ENCODE data around the gene KIF6. TPM values are rescaled to one million over a fixed set of nuclear protein-coding genes. Genes with fewer than 3 reads are reported as not detected.

Gene KIF6
- total and polyA plus RNA-seq, 2 donors (not counting 1 experiment from before 2014, with no cell fraction given): not detected

- H3K9me3 ChIP-seq (ENCODE audit: control extremely low read depth in 1 of 3, control insufficient read depth in 2 of 3, insufficient read depth in 1 of 3, low read length in 2 of 3): peaks cover 0 to 5% (median 0%) of the 10 kb centered on the region in 3 donors
- TF ChIP-seq CTCF (IDR thresholded peaks at IDR 0.05) (no peak), EZH2 (IDR thresholded peaks at IDR 0.05; ENCODE audit: borderline replicate concordance, insufficient read depth, low read depth, low read length, poor library complexity, severe bottlenecking) (no peak)
- Mint-ChIP-seq H3K4me1 (peaks cover 8% of the 10 kb centered on the region), H3K9me3 (ENCODE audit: insufficient read depth) (peaks cover 3% of the 10 kb centered on the region), H3K4me3 (no peak overlapping the region), H3K27ac (no peak overlapping the region), H3K27me3 (no peaks in the 10 kb centered on the region)
- H3K36me3 ChIP-seq (replicated peaks in 1 of 2; ENCODE audit: control extremely low read depth in 1 of 2, control insufficient read depth in 1 of 2, extremely low read depth in 1 of 2, insufficient read depth in 2 of 2, low read length in 1 of 2): no peaks in the 10 kb centered on the region
- H3K4me3 ChIP-seq (ENCODE audit: control extremely low read depth in 1 of 5, extremely low read depth in 1 of 5, insufficient read depth in 1 of 5, low read depth in 2 of 5, low read length in 4 of 5): no peak overlapping the region
- no peaks in the 10 kb centered on the region for H4K20me1 ChIP-seq (ENCODE audit: control insufficient read depth, insufficient read depth, low read length, poor library complexity, severe bottlenecking)
- H3K79me2 ChIP-seq (ENCODE audit: control insufficient read depth, insufficient read depth, low read length): no peaks in the 10 kb centered on the region
- DNase-seq (no peak), ATAC-seq (ENCODE audit: low read depth) (no peak)
- H2AFZ ChIP-seq (ENCODE audit: insufficient read depth, low read depth, low read length, poor library complexity, severe bottlenecking): no peak overlapping the region
- ChIA-PET CTCF (no interaction called here), POLR2A (no interaction called here)
- H3K4me1 ChIP-seq (ENCODE audit: control insufficient read depth in 2 of 2, insufficient read depth in 2 of 2, low read length in 2 of 2): peaks cover 0 to 10% of the 10 kb centered on the region in 2 donors
- no peak overlapping the region for H3K9ac ChIP-seq (ENCODE audit: low read length)
- no peaks in the 10 kb centered on the region for H3K27me3 ChIP-seq (replicated peaks in 1 of 4; ENCODE audit: control extremely low read depth in 1 of 4, control insufficient read depth in 3 of 4, insufficient read depth in 4 of 4, low read length in 3 of 4)
- 79% methylated on average over 3 of the region's 5 CpGs for WGBS (ENCODE audit: insufficient coverage)
- H3K4me2 ChIP-seq (replicated peaks; ENCODE audit: low read depth, low read length, poor library complexity, severe bottlenecking): no peak overlapping the region
- intact Hi-C loops (cut with micrococcal nuclease): no loop called here
- H3K27ac ChIP-seq (ENCODE audit: low read length in 2 of 2): no peak overlapping the region
Measured at GRCh38 chr6:39471954-39472659, 253.1 kb downstream of the KIF6 start.

GRCh38 chr6:39470506-39470905, 254.7 kb downstream of the KIF6 start:
- peaks cover 0 to 5% (median 2%) of the 10 kb centered on the region in 4 experiments for H3K27me3 ChIP-seq (replicated peaks in 1 of 4; ENCODE audit: control extremely low read depth in 1 of 4, control insufficient read depth in 3 of 4, insufficient read depth in 4 of 4, low read length in 3 of 4)
- Mint-ChIP-seq H3K27me3 (peaks cover 3% of the 10 kb centered on the region), H3K27ac (no peak overlapping the region), H3K4me1 (peaks cover 8% of the 10 kb centered on the region), H3K4me3 (no peak overlapping the region), H3K9me3 (ENCODE audit: insufficient read depth) (peaks cover 3% of the 10 kb centered on the region)
- intact Hi-C loops (cut with micrococcal nuclease): no loop called here
- 100% methylated on average over 1 of the region's 3 CpGs for WGBS (ENCODE audit: insufficient coverage)
- no peaks in the 10 kb centered on the region for H3K79me2 ChIP-seq (ENCODE audit: control insufficient read depth, insufficient read depth, low read length)
- no peaks in the 10 kb centered on the region for H3K36me3 ChIP-seq (replicated peaks in 1 of 2; ENCODE audit: control extremely low read depth in 1 of 2, control insufficient read depth in 1 of 2, extremely low read depth in 1 of 2, insufficient read depth in 2 of 2, low read length in 1 of 2)
- DNase-seq (no peak), ATAC-seq (ENCODE audit: low read depth) (no peak)
- TF ChIP-seq CTCF (IDR thresholded peaks at IDR 0.05) (no peak), EZH2 (IDR thresholded peaks at IDR 0.05; ENCODE audit: borderline replicate concordance, insufficient read depth, low read depth, low read length, poor library complexity, severe bottlenecking) (no peak)
- H3K9me3 ChIP-seq (ENCODE audit: control extremely low read depth in 1 of 3, control insufficient read depth in 2 of 3, insufficient read depth in 1 of 3, low read length in 2 of 3): peaks cover 0 to 5% (median 0%) of the 10 kb centered on the region in 3 donors
- POLR2A ChIA-PET: no interaction called here
- H2AFZ ChIP-seq (ENCODE audit: insufficient read depth, low read depth, low read length, poor library complexity, severe bottlenecking): no peak overlapping the region
- H3K4me2 ChIP-seq (replicated peaks; ENCODE audit: low read depth, low read length, poor library complexity, severe bottlenecking): no peak overlapping the region
- CTCF ChIA-PET: no interaction called here
- H3K4me1 ChIP-seq (ENCODE audit: control insufficient read depth in 2 of 2, insufficient read depth in 2 of 2, low read length in 2 of 2): peaks cover 0 to 10% of the 10 kb centered on the region in 2 donors
- no peak overlapping the region for H3K27ac ChIP-seq (ENCODE audit: low read length in 2 of 2)
- H3K4me3 ChIP-seq (ENCODE audit: control extremely low read depth in 1 of 5, extremely low read depth in 1 of 5, insufficient read depth in 1 of 5, low read depth in 2 of 5, low read length in 4 of 5): no peak overlapping the region
- no peaks in the 10 kb centered on the region for H4K20me1 ChIP-seq (ENCODE audit: control insufficient read depth, insufficient read depth, low read length, poor library complexity, severe bottlenecking)
- no peak overlapping the region for H3K9ac ChIP-seq (ENCODE audit: low read length)

All from B cell (primary cell).